A549 treated with Hydrocortisone at 1 μM for 4 hours (cell line): ENCODE results near the gene FCGR1A. TPM values are rescaled to one million over a fixed set of nuclear protein-coding genes. Genes with fewer than 3 reads are reported as not detected.

Experiments
- total RNA-seq: library from RNA; stranded (reverse); fragments of 200-300 nt; extraction: Qiagen RNA extraction; gene quantifications from 5 replicates; pipeline ENCODE4 v1.2.3, GENCODE V29; 2022

FCGR1A gene
- total RNA-seq = not detected in 5 replicates

DNA sequence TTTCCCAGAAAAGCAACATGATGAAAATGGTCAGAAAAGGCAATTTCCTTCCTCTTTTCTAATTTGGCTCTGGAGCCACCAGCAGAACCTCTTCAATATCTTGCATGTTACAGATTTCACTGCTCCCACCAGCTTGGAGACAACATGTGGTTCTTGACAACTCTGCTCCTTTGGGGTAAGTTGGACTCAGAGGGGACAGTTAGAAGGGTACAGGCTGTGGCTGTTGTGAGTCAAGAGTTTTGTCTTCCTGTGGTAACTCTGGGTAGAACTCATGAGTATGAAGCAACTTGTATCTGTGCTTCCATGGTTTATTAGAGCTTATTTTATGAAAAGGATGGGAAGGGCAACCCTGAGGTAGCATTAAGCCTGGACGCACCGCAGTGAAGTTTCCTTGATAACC is at the start of gene FCGR1A:
TSS of gene FCGR1A (plus strand) at position 95 of the 400 bp plus-strand sequence. CDS start at position 145, 50 bp downstream.

Other genes with a start within 250 kb of the FCGR1A start
- gene PPIAL4C, start 198.8 kb upstream of the FCGR1A start, total RNA-seq = not detected in 5 replicates
- gene BOLA1, start 116.9 kb downstream of the FCGR1A start, total RNA-seq = 17.9 to 24.2 TPM (median 22.7 TPM) in 5 replicates
- 0.09 to 0.15 TPM (median 0.09 TPM) in 5 replicates for gene SV2A, start 135.2 kb downstream of the FCGR1A start, total RNA-seq
- gene SF3B4, start 145.1 kb downstream of the FCGR1A start, total RNA-seq = 124 to 137 TPM (median 126 TPM) in 5 replicates
- 6.3 to 8.1 TPM (median 7.2 TPM) in 5 replicates for gene MTMR11, start 154.2 kb downstream of the FCGR1A start, total RNA-seq
- gene OTUD7B, start 228.0 kb downstream of the FCGR1A start, total RNA-seq = 8.7 to 13.3 TPM (median 12.0 TPM) in 5 replicates